8988T (cell line): Measurements from ENCODE around the gene HNMT.

ENCODE experiments used
- DNase-seq: peaks from one replicate; pipeline ENCODE4 v3.0.0; 2011

HNMT gene

DNA sequence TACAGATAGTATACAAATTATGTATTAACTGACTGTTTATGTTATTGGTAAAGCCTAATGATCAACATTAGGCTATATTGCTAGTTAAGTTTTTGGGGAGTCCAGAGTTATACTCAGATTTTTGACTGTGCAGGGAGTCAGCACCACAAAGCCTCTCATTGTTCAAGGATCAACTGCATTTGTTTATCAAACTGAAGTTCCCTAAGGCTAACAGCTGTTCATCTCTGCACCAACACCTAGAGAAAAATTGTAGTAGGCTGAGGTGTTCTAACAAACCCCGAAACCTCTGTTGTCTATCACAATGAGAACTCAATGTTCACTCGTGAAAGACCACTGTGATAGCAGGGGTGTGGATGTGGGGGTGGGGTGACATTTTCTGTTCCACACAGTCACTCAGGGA lies 97.7 kb downstream of the HNMT start:
- no peak for DNase-seq

DNA sequence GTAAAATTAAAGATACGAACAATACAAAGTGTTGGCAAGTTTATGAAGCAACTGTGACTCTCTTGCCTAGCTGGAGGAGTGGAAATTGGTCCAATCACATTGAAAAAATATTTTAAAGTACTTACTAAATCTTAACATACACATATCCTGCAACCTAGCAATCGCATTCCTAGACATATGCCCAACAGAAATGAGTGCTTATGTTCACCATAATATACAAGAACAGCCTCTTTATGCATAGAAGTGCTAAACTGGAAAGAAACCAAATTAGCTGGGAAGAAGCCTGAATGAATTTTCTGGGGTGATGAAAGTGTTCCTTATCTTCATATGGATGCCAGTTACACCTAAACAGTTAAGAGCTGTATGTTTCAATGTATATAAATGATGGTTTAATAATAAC lies 98.9 kb downstream of the HNMT start:
- no peak for DNase-seq
